OCI-LY1 (cell line): ENCODE results near the gene HCRTR1.

Experiments used
- H2AFZ ChIP-seq: fragments of 200-600 bp; sonication (generic), shearing (Covaris generic); 2 replicates; pipeline ENCODE4 v1.6.0; 2014; ENCODE audit warnings: antibody characterized with exemption, mild to moderate bottlenecking, low read length
- H3F3A ChIP-seq: fragments of 200-600 bp; sonication (generic), shearing (Covaris generic); 2 replicates; pipeline ENCODE4 v1.6.0; 2014; ENCODE audit warnings: mild to moderate bottlenecking, antibody characterized with exemption, low read length, moderate library complexity; ENCODE audit not compliant: insufficient read depth
- H3K27ac ChIP-seq: fragments of 200-600 bp; sonication (generic); 2 replicates; pipeline ENCODE4 v1.5.1; 2014; ENCODE audit warnings: low read length, mixed run types, mild to moderate bottlenecking, low read depth; ENCODE audit not compliant: poor library complexity, severe bottlenecking
- H3K27me3 ChIP-seq: fragments of 200-600 bp; sonication (generic); 2 replicates; pipeline ENCODE4 v1.6.0; 2014; ENCODE audit warnings: antibody characterized with exemption, mild to moderate bottlenecking, low read length, moderate library complexity; ENCODE audit not compliant: insufficient read depth
- H3K36me3 ChIP-seq: fragments of 200-600 bp; sonication (generic); 2 replicates; pipeline ENCODE4 v1.6.1; 2014; ENCODE audit warnings: mild to moderate bottlenecking, antibody characterized with exemption, low read length, moderate library complexity, mixed read lengths; ENCODE audit not compliant: insufficient read depth
- H3K4me1 ChIP-seq: fragments of 200-600 bp; sonication (generic); 2 replicates; pipeline ENCODE4 v1.5.1; 2014; ENCODE audit warnings: mild to moderate bottlenecking, low read length, moderate library complexity; ENCODE audit not compliant: insufficient read depth, severe bottlenecking
- H3K4me2 ChIP-seq: fragments of 200-600 bp; sonication (generic), shearing (Covaris generic); 2 replicates; pipeline ENCODE4 v1.6.1; 2014; ENCODE audit warnings: low read length
- H3K4me3 ChIP-seq: fragments of 200-600 bp; sonication (generic); 2 replicates; pipeline ENCODE4 v1.5.1; 2014; ENCODE audit warnings: low read length, low read depth, mild to moderate bottlenecking, mixed read lengths; ENCODE audit not compliant: poor library complexity, severe bottlenecking
- H3K79me2 ChIP-seq: fragments of 200-600 bp; shearing (Covaris generic); 2 replicates; pipeline ENCODE4 v1.6.1; 2016; ENCODE audit warnings: mixed run types, low read length, mixed read lengths; ENCODE audit not compliant: insufficient read depth
- H3K9ac ChIP-seq: fragments of 200-600 bp; sonication (generic), shearing (Covaris generic); 2 replicates; pipeline ENCODE4 v1.6.1; 2014; ENCODE audit warnings: mild to moderate bottlenecking, low read length, mixed read lengths
- H3K9me2 ChIP-seq: fragments of 200-600 bp; sonication (generic), shearing (Covaris generic); 2 replicates; pipeline ENCODE4 v1.6.1; 2014; ENCODE audit warnings: low read depth, mild to moderate bottlenecking, low read length, mixed read lengths
- H3K9me3 ChIP-seq: fragments of 200-600 bp; shearing (Covaris generic); 2 replicates; pipeline ENCODE4 v1.6.1; 2014; ENCODE audit warnings: low read length, mixed read lengths
- H4K20me1 ChIP-seq: fragments of 200-600 bp; sonication (generic), shearing (Covaris generic); 2 replicates; pipeline ENCODE4 v1.6.0; 2016; ENCODE audit warnings: mild to moderate bottlenecking, low read length; ENCODE audit not compliant: insufficient read depth
- EZH2 ChIP-seq: fragments of 200-600 bp; sonication (generic), shearing (Covaris generic); IDR thresholded peaks from 2 replicates; pipeline ENCODE4 v1.8.0; 2017; ENCODE audit warnings: borderline replicate concordance, mixed run types, mild to moderate bottlenecking, antibody characterized with exemption, low read length, moderate library complexity, mixed read lengths
- TF ChIP-seq, protein P1 (sequence below): fragments of 200-600 bp; sonication (generic), shearing (Covaris generic); IDR thresholded peaks from 2 replicates; pipeline ENCODE4 v1.5.1; 2017; ENCODE audit warnings: mild to moderate bottlenecking, antibody characterized with exemption, low read length, moderate library complexity, mixed read lengths

HCRTR1 gene

DNA sequence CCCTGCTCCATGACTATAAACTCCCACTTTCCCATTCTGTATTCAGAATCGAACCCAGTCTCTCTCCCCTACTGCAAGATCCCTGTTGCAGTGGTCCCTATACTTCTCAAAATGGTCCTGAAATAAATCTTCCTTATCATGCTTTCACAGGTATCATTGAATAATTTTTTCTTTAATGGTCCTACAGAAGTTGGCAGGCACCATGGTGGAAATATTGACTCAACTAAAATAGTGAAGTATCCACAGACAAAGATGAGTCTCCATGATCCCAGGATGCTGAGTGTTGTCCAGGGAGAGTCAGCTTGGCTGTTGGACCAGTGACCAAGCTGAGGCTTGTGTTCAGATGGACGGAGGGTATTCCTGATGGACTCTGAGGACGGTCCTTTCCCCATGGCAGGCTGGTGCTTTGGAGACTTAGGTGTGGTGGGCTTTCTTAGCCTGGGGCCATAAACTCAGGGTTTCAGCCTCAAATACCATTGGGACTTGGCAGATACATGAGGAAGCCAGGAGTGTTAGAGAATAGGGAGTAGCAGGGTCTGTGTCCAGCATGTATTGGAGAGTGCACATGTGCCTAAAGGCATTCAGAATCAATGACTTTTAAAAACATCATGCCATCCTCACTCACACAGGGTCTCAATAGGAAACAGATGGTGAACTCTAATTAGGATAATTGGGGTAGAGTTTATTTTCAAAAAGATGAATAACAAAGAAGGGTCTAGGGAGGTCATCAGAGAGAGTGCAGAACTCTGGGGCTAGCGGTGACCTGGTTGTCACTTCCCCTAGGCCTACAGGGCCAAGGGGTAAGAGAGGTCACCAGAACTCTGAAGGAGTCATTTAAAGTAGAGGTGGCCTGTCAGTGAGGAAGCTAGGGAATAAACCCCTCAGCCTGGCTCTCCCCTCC, 21.4 kb upstream of the HCRTR1 start:
- Histone ChIP-seq H3K9me3 (no peaks in the 10 kb centered on the region), H2AFZ (no peak overlapping the region), H3K79me2 (no peaks in the 10 kb centered on the region), H3K9ac (no peak overlapping the region), H3K9me2 (no peaks in the 10 kb centered on the region), H3K27ac (no peak overlapping the region), H3K27me3 (no peaks in the 10 kb centered on the region), H3K4me3 (no peak overlapping the region), H4K20me1 (no peaks in the 10 kb centered on the region), H3K4me1 (no peaks in the 10 kb centered on the region), H3F3A (no peaks in the 10 kb centered on the region), H3K36me3 (no peaks in the 10 kb centered on the region), H3K4me2 (no peak overlapping the region)
- TF ChIP-seq EZH2 = no peak
- TF ChIP-seq, protein P1, sequence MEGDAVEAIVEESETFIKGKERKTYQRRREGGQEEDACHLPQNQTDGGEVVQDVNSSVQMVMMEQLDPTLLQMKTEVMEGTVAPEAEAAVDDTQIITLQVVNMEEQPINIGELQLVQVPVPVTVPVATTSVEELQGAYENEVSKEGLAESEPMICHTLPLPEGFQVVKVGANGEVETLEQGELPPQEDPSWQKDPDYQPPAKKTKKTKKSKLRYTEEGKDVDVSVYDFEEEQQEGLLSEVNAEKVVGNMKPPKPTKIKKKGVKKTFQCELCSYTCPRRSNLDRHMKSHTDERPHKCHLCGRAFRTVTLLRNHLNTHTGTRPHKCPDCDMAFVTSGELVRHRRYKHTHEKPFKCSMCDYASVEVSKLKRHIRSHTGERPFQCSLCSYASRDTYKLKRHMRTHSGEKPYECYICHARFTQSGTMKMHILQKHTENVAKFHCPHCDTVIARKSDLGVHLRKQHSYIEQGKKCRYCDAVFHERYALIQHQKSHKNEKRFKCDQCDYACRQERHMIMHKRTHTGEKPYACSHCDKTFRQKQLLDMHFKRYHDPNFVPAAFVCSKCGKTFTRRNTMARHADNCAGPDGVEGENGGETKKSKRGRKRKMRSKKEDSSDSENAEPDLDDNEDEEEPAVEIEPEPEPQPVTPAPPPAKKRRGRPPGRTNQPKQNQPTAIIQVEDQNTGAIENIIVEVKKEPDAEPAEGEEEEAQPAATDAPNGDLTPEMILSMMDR = no peak

DNA sequence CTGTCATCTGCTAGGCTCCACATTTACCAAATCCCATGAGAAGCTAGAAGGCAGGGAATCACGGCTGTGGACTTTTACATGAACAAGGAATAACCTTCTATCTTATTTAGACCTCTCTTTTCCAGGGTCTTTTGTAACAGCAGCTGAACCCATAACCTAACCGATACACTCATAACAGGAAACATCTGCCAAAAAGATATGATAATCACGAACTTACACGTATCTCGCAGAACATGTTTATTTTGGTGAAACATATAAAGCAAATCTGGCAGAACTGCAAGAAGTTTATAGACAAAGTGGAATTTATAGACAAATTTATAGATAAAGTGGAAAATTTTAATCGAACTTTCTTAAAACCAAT, 20.8 kb upstream of the HCRTR1 start:
- H3K79me2 ChIP-seq = no peaks in the 10 kb centered on the region
- H3K27ac ChIP-seq = no peak overlapping the region
- H3K36me3 ChIP-seq = no peaks in the 10 kb centered on the region
- TF ChIP-seq, protein P1 = no peak
- no peak for TF ChIP-seq EZH2
- H2AFZ ChIP-seq = no peak overlapping the region
- H3F3A ChIP-seq = no peaks in the 10 kb centered on the region
- H4K20me1 ChIP-seq = no peaks in the 10 kb centered on the region
- no peak overlapping the region for H3K9ac ChIP-seq
- no peak overlapping the region for H3K4me2 ChIP-seq
- no peak overlapping the region for H3K4me3 ChIP-seq
- H3K9me3 ChIP-seq = no peaks in the 10 kb centered on the region
- no peaks in the 10 kb centered on the region for H3K4me1 ChIP-seq
- H3K27me3 ChIP-seq = no peaks in the 10 kb centered on the region; the same call in 1 of the 2 replicates
- no peaks in the 10 kb centered on the region for H3K9me2 ChIP-seq

DNA sequence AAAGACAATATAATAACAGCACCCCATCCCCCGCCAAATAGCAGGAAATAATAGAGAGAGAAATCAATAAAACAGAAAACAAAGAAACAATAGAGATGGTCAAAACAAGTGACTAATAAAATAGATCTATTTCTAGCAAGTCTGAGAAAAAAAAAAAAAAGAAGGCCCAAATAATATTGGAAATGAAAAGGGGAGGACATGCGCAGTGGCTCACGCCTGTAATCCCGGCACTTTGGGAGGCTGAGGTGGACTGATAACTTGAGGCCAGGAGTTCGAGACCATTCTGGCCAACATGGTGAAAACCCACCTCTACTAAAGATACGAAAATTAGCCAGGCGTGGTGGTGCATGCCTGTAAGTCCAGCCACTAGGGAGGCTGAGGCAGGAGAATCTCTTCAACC, 18.5 kb upstream of the HCRTR1 start:
- Histone ChIP-seq H3K9me2 (no peaks in the 10 kb centered on the region), H3K27ac (no peak overlapping the region), H3K36me3 (no peaks in the 10 kb centered on the region), H3K9ac (no peak overlapping the region), H3K9me3 (no peaks in the 10 kb centered on the region), H3K4me2 (no peak overlapping the region), H3K4me1 (no peaks in the 10 kb centered on the region), H3K27me3 (no peaks in the 10 kb centered on the region; the same call in 1 of the 2 replicates), H3K79me2 (no peaks in the 10 kb centered on the region), H3F3A (no peaks in the 10 kb centered on the region), H3K4me3 (no peak overlapping the region), H2AFZ (no peak overlapping the region), H4K20me1 (no peaks in the 10 kb centered on the region)
- no peak for TF ChIP-seq EZH2
- TF ChIP-seq, protein P1 = no peak
